ENCODE results near the gene FGF2.
"Not testable (repeated sequence)": the region's sequence is repeated elsewhere in the genome, so short reads cannot be mapped to it uniquely, and the experiment has no call there.

Gene FGF2

GRCh38 chr4:122810669-122811068, 16.0 kb upstream of the FGF2 start:
- no peak for DNase-seq (ENCODE audit: low read depth, low spot score)

GRCh38 chr4:122811781-122812180, 14.8 kb upstream of the FGF2 start:
- DNase-seq (ENCODE audit: low read depth, low spot score); H3K4me3 ChIP-seq (ENCODE audit: low read length): not testable (repeated sequence)

More at GRCh38 chr4:122810669-122811068, 16.0 kb upstream of the FGF2 start:
- no peak overlapping the region for H3K4me3 ChIP-seq (ENCODE audit: low read length)

- DNase-seq (ENCODE audit: low read depth, low spot score); H3K4me3 ChIP-seq (ENCODE audit: low read length): not testable (repeated sequence)
Measured at GRCh38 chr4:122812823-122813222, 13.8 kb upstream of the FGF2 start.

GRCh38 chr4:122814426-122814825, 12.2 kb upstream of the FGF2 start:
- H3K4me3 ChIP-seq (ENCODE audit: low read length), result no peak overlapping the region
- no peak for DNase-seq (ENCODE audit: low read depth, low spot score)

- no peak overlapping the region for H3K4me3 ChIP-seq (ENCODE audit: low read length)
- no peak for DNase-seq (ENCODE audit: low read depth, low spot score)
Measured at GRCh38 chr4:122815248-122815647, 11.4 kb upstream of the FGF2 start.

GRCh38 chr4:122816476-122816875, 10.2 kb upstream of the FGF2 start:
- no peak for DNase-seq (ENCODE audit: low read depth, low spot score)
- no peak overlapping the region for H3K4me3 ChIP-seq (ENCODE audit: low read length)

- no peak overlapping the region for H3K4me3 ChIP-seq (ENCODE audit: low read length)
- no peak for DNase-seq (ENCODE audit: low read depth, low spot score)
Measured at GRCh38 chr4:122819708-122820449, 6.8 kb upstream of the FGF2 start.

GRCh38 chr4:122821092-122821491, 5.5 kb upstream of the FGF2 start:
- DNase-seq (ENCODE audit: low read depth, low spot score), result no peak
- no peak overlapping the region for H3K4me3 ChIP-seq (ENCODE audit: low read length)

- no peak overlapping the region for H3K4me3 ChIP-seq (ENCODE audit: low read length)
- no peak for DNase-seq (ENCODE audit: low read depth, low spot score)
Measured at GRCh38 chr4:122822466-122822865, 4.2 kb upstream of the FGF2 start.

- no peak for DNase-seq (ENCODE audit: low read depth, low spot score)
- H3K4me3 ChIP-seq (ENCODE audit: low read length), result no peak overlapping the region
Measured at GRCh38 chr4:122823476-122823875, 3.2 kb upstream of the FGF2 start.

- DNase-seq (ENCODE audit: low read depth, low spot score), result no peak
- no peak overlapping the region for H3K4me3 ChIP-seq (ENCODE audit: low read length)
Measured at GRCh38 chr4:122824616-122825015, 2.0 kb upstream of the FGF2 start.

- H3K4me3 ChIP-seq (ENCODE audit: low read length), result no peak overlapping the region
- no peak for DNase-seq (ENCODE audit: low read depth, low spot score)
Measured at GRCh38 chr4:122826079-122826527, 528 bp upstream of the FGF2 start.

GRCh38 chr4:122827258-122827878, 737 bp downstream of the FGF2 start:
- DNase-seq (ENCODE audit: low read depth, low spot score), result no peak

GRCh38 chr4:122827879-122828601, 1.4 kb downstream of the FGF2 start:
- DNase-seq (ENCODE audit: low read depth, low spot score), result no peak
- H3K4me3 ChIP-seq (ENCODE audit: low read length), result no peak overlapping the region

More at GRCh38 chr4:122827258-122827878, 737 bp downstream of the FGF2 start:
- H3K4me3 ChIP-seq (ENCODE audit: low read length), result no peak overlapping the region

GRCh38 chr4:122830426-122831095, 3.9 kb downstream of the FGF2 start:
- no peak overlapping the region for H3K4me3 ChIP-seq (ENCODE audit: low read length)
- DNase-seq (ENCODE audit: low read depth, low spot score), result no peak

GRCh38 chr4:122831515-122832196, 5.0 kb downstream of the FGF2 start:
- no peak for DNase-seq (ENCODE audit: low read depth, low spot score)
- no peak overlapping the region for H3K4me3 ChIP-seq (ENCODE audit: low read length)

- H3K4me3 ChIP-seq (ENCODE audit: low read length), result no peak overlapping the region
- no peak for DNase-seq (ENCODE audit: low read depth, low spot score)
Measured at GRCh38 chr4:122832732-122833131, 6.1 kb downstream of the FGF2 start.

- DNase-seq (ENCODE audit: low read depth, low spot score), result no peak
- H3K4me3 ChIP-seq (ENCODE audit: low read length), result no peak overlapping the region
Measured at GRCh38 chr4:122833999-122834398, 7.4 kb downstream of the FGF2 start.

- no peak for DNase-seq (ENCODE audit: low read depth, low spot score)
- H3K4me3 ChIP-seq (ENCODE audit: low read length), result no peak overlapping the region
Measured at GRCh38 chr4:122836941-122837340, 10.3 kb downstream of the FGF2 start.

Data from Jurkat, Clone E6-1 (cell line).